Adrenal gland (tissue), 5 donors: ENCODE measurements around the gene FARP2.

Experiments
- POLR2A ChIP-seq, 2 donors: fragments of 450-650 bp; IDR thresholded peaks; one replicate each; pipeline ENCODE4 v1.6.1; 2017; ENCODE audit warnings: antibody characterized with exemption in 2 of 2, mild to moderate bottlenecking in 2 of 2, moderate library complexity in 1 of 2
- TF ChIP-seq, protein P1 (sequence below), 6 experiments: fragments of 450-650 bp in 4 of 6; fragments of 200-600 bp in 2 of 6; sonication (generic) in 1 of 6; IDR thresholded peaks; 1 replicate in 5 of 6; 2 replicates in 1 of 6; pipeline versions ENCODE4 v1.5.1 to v1.8.0; 2016 to 2021; ENCODE audit warnings: antibody characterized with exemption in 6 of 6, mild to moderate bottlenecking in 2 of 6, moderate library complexity in 1 of 6
- donor health status: DM: no; HTN: no; CAD: no.

DNA sequence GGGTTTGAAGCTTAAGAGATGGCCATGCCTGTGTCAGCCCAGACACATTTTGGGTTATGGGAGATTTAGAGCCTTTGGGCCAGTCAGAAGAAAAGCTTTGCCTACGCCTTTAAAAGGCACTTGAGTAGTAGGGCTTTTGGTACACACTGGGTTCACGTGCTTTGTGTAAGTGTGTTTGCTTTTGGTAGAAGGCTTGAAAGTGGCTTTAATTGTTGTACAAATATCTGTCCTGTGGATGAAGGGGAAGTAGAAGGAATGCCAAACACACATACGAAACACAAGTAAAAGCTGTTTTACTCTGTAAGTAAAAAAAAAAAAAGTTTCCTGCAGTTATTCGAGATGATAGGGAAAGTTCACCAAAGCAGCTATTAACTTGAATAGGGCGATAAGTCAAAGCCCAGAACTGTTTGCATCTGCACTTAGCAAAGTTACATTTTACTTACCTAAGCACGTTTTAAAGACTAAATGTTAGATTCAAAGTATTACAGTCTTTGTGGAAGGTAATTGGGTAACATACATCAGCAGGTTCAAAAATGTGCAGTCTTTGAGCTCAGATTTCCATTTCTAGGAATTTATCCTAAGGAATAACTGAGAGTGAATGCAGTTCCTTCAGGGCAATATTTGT lies 76.9 kb downstream of the FARP2 start:
- TF ChIP-seq, protein P1, sequence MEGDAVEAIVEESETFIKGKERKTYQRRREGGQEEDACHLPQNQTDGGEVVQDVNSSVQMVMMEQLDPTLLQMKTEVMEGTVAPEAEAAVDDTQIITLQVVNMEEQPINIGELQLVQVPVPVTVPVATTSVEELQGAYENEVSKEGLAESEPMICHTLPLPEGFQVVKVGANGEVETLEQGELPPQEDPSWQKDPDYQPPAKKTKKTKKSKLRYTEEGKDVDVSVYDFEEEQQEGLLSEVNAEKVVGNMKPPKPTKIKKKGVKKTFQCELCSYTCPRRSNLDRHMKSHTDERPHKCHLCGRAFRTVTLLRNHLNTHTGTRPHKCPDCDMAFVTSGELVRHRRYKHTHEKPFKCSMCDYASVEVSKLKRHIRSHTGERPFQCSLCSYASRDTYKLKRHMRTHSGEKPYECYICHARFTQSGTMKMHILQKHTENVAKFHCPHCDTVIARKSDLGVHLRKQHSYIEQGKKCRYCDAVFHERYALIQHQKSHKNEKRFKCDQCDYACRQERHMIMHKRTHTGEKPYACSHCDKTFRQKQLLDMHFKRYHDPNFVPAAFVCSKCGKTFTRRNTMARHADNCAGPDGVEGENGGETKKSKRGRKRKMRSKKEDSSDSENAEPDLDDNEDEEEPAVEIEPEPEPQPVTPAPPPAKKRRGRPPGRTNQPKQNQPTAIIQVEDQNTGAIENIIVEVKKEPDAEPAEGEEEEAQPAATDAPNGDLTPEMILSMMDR (IDR thresholded peaks at IDR 0.05) = no peak
- no peak for TF ChIP-seq POLR2A (IDR thresholded peaks at IDR 0.05)
